ENCODE measurements around the gene TSPAN17.

DNA sequence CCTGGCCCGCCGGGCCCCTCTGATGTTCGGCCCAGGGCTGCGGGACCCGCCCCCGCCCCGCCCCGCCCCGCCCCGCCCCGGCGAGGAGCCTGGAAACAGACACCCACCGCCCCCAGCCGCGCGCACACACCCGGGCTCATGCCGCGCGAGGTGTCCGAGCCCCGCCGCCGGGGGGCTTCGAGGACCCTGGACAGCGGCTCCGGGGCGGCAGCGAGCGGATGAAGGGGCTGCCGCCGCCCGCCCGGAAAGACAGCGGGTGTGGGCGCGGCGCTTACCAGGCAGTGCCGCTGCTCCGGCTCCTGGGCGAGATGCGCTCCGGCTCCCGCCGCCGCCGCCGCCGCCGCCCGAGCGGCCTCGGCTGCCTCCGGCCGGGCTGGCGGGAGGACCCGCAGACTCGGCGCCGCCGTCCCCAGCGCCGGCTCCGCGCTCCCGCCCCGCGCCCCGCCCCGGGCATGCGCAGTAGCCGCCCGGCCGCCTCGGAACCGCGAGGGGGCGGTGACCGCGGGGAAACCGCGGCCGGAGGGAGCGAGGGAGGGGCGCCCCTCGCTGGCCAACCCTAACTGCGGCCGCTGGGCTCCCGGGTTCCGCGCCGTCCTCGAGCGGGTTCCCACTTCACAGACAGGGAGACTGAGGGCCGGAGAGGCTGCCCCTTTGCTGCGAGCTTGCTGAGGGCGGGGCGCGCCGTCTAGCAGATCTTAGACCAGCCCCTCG, 37.4 kb upstream of the TSPAN17 start, which contains the start of gene GPRIN1:
- no peak for TF ChIP-seq POLR2A (IDR thresholded peaks at IDR 0.05)
- TF ChIP-seq, protein P1, sequence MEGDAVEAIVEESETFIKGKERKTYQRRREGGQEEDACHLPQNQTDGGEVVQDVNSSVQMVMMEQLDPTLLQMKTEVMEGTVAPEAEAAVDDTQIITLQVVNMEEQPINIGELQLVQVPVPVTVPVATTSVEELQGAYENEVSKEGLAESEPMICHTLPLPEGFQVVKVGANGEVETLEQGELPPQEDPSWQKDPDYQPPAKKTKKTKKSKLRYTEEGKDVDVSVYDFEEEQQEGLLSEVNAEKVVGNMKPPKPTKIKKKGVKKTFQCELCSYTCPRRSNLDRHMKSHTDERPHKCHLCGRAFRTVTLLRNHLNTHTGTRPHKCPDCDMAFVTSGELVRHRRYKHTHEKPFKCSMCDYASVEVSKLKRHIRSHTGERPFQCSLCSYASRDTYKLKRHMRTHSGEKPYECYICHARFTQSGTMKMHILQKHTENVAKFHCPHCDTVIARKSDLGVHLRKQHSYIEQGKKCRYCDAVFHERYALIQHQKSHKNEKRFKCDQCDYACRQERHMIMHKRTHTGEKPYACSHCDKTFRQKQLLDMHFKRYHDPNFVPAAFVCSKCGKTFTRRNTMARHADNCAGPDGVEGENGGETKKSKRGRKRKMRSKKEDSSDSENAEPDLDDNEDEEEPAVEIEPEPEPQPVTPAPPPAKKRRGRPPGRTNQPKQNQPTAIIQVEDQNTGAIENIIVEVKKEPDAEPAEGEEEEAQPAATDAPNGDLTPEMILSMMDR (IDR thresholded peaks at IDR 0.05) = no peak

Measured in lower leg skin (tissue), 3 donors.